Measurements from ENCODE around the gene NECTIN1. TPM values are rescaled to one million over a fixed set of nuclear protein-coding genes. Genes with fewer than 3 reads are reported as not detected.

The NECTIN1 gene
- total and polyA plus RNA-seq, 4 donors, result 4.7 to 18.3 (median 7.3) TPM

- ATAC-seq (ENCODE audit: insufficient read depth, low FRiP score) (no peak), DNase-seq (no peak)
- no peak for TF ChIP-seq CTCF (IDR thresholded peaks at IDR 0.05; ENCODE audit: control extremely low read depth, extremely low read depth)
- no peaks in the 10 kb centered on the region for H3K9me3 ChIP-seq (ENCODE audit: control insufficient read depth in 4 of 4, insufficient read depth in 3 of 4, low read length in 3 of 4)
- WGBS, 2 donors, result 81 to 89% methylated on average over 26 to 27 of the region's 27 CpGs
- H3K4me1 ChIP-seq (ENCODE audit: control insufficient read depth in 5 of 5, insufficient read depth in 5 of 5, low read length in 5 of 5), result peaks cover 0 to 16% (median 0%) of the 10 kb centered on the region in 5 donors
- H3K27me3 ChIP-seq (ENCODE audit: control insufficient read depth in 3 of 3, insufficient read depth in 3 of 3, low read length in 2 of 3), result no peaks in the 10 kb centered on the region
- no peak overlapping the region for H3K27ac ChIP-seq (ENCODE audit: low read depth in 1 of 2, low read length in 1 of 2)
- H3K4me3 ChIP-seq, result no peak overlapping the region
- H3K9ac ChIP-seq (ENCODE audit: insufficient read depth in 1 of 2, low read length in 2 of 2), result no peak overlapping the region
- H3K36me3 ChIP-seq (ENCODE audit: control insufficient read depth in 4 of 4, insufficient read depth in 4 of 4, low read length in 4 of 4), result no peaks in the 10 kb centered on the region
Observed at GRCh38 chr11:119691701-119692539, 37.1 kb downstream of the NECTIN1 start.

DNA sequence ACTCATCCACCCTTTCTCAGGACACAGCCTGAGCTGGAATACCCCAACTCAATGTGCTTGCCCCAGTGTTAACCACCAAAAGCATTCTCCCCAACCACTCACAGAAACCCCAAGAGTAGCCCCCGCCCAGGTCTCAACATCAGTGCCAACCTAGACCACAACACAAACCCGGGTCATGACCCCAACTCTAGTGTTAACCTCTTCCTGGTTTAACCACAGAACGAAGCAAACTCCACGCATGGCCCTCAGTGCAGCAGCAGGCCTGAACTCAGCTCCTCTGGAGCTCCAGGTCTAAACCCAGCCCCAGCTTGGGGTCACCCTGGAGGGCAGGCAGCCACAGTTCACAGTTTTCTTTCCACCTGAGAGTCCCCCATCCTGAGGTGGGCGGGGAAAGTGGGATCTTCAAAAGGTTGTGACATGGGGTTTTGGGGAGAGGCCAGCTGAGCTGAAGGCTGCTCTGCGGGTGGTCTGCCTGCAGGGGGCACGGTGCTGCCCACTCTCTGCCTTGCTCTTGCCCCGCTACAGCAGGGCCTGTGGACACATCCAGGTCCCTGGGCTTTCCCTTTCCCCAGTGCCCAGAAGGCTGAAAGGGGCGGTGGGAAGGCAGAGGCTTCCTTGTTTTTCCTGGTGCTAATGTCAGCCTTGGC is 37.9 kb downstream of the NECTIN1 start:
- no peak for ATAC-seq (ENCODE audit: insufficient read depth, low FRiP score)
- no peaks in the 10 kb centered on the region for H3K36me3 ChIP-seq (ENCODE audit: control insufficient read depth in 4 of 4, insufficient read depth in 4 of 4, low read length in 4 of 4)
- DNase-seq, result no peak
- 50 to 67% methylated on average over 9 of the region's 9 CpGs for WGBS, 2 donors
- H3K4me1 ChIP-seq (ENCODE audit: control insufficient read depth in 5 of 5, insufficient read depth in 5 of 5, low read length in 5 of 5), result peaks cover 0 to 14% (median 0%) of the 10 kb centered on the region in 5 donors
- no peak overlapping the region for H3K4me3 ChIP-seq
- H3K27me3 ChIP-seq (ENCODE audit: control insufficient read depth in 3 of 3, insufficient read depth in 3 of 3, low read length in 2 of 3), result no peaks in the 10 kb centered on the region
- no peak overlapping the region for H3K27ac ChIP-seq (ENCODE audit: low read depth in 1 of 2, low read length in 1 of 2)
- H3K9me3 ChIP-seq (ENCODE audit: control insufficient read depth in 4 of 4, insufficient read depth in 3 of 4, low read length in 3 of 4), result no peaks in the 10 kb centered on the region
- no peak for TF ChIP-seq CTCF (IDR thresholded peaks at IDR 0.05; ENCODE audit: control extremely low read depth, extremely low read depth)
- no peak overlapping the region for H3K9ac ChIP-seq (ENCODE audit: insufficient read depth in 1 of 2, low read length in 2 of 2)

GRCh38 chr11:119689302-119689701 is 39.7 kb downstream of the NECTIN1 start:
- no peak overlapping the region for H3K9ac ChIP-seq (ENCODE audit: insufficient read depth in 1 of 2, low read length in 2 of 2)
- ATAC-seq (ENCODE audit: insufficient read depth, low FRiP score), result no peak
- TF ChIP-seq CTCF (IDR thresholded peaks at IDR 0.05; ENCODE audit: control extremely low read depth, extremely low read depth), result no peak

More at GRCh38 chr11:119689302-119689701, 39.7 kb downstream of the NECTIN1 start:
- no peak overlapping the region for H3K27ac ChIP-seq (ENCODE audit: low read depth in 1 of 2, low read length in 1 of 2)
- no peaks in the 10 kb centered on the region for H3K27me3 ChIP-seq (ENCODE audit: control insufficient read depth in 3 of 3, insufficient read depth in 3 of 3, low read length in 2 of 3)
- H3K4me3 ChIP-seq, result no peak overlapping the region
- no peaks in the 10 kb centered on the region for H3K36me3 ChIP-seq (ENCODE audit: control insufficient read depth in 4 of 4, insufficient read depth in 4 of 4, low read length in 4 of 4)
- peaks cover 0 to 16% (median 8%) of the 10 kb centered on the region in 5 donors for H3K4me1 ChIP-seq (ENCODE audit: control insufficient read depth in 5 of 5, insufficient read depth in 5 of 5, low read length in 5 of 5)
- 83 to 86% methylated on average over 7 of the region's 7 CpGs for WGBS, 2 donors
- no peaks in the 10 kb centered on the region for H3K9me3 ChIP-seq (ENCODE audit: control insufficient read depth in 4 of 4, insufficient read depth in 3 of 4, low read length in 3 of 4)
- DNase-seq, result no peak

All from lung (tissue), 12 donors.